WTC11 (cell line): ENCODE results near the gene LTBP1.

Source experiments
- ELF4 ChIP-seq: sonication (generic); formaldehyde crosslinking; IDR thresholded peaks from 2 replicates; pipeline ENCODE4 v1.8.1; 2022; ENCODE audit warnings: low read depth, mild to moderate bottlenecking, moderate library complexity, missing genetic modification reagents
- ETV6 ChIP-seq: sonication (generic); formaldehyde crosslinking; IDR thresholded peaks from 2 replicates; pipeline ENCODE4 v1.8.1; 2022; ENCODE audit warnings: mild to moderate bottlenecking, missing genetic modification reagents
- FOXJ3 ChIP-seq: sonication (generic); formaldehyde crosslinking; IDR thresholded peaks from 2 replicates; pipeline ENCODE4 v1.9.0; 2021; ENCODE audit warnings: missing genetic modification reagents, mild to moderate bottlenecking, borderline replicate concordance
- GABPB1 ChIP-seq: sonication (generic); formaldehyde crosslinking; IDR thresholded peaks from 2 replicates; pipeline ENCODE4 v1.8.1; 2023; ENCODE audit warnings: mild to moderate bottlenecking, missing genetic modification reagents
- RORB ChIP-seq: fragments of 250-450 bp; sonication (Bioruptor Pico); IDR thresholded peaks from 2 replicates; pipeline ENCODE4 v1.9.0; 2021; ENCODE audit warnings: mild to moderate bottlenecking
- TEAD1 ChIP-seq: sonication (generic); formaldehyde crosslinking; IDR thresholded peaks from 2 replicates; pipeline ENCODE4 v1.8.0; 2022; ENCODE audit warnings: mild to moderate bottlenecking, missing genetic modification reagents
- ZNF232 ChIP-seq: sonication (generic); formaldehyde crosslinking; IDR thresholded peaks from 2 replicates; pipeline ENCODE4 v1.8.0; 2022; ENCODE audit warnings: mild to moderate bottlenecking, missing genetic modification reagents
- ZNF263 ChIP-seq: sonication (generic); formaldehyde crosslinking; IDR thresholded peaks from 2 replicates; pipeline ENCODE4 v1.8.1; 2022; ENCODE audit warnings: low read depth, mild to moderate bottlenecking, moderate library complexity, missing genetic modification reagents
- TF ChIP-seq, protein P1 (sequence below): sonication (generic); formaldehyde crosslinking; IDR thresholded peaks from 2 replicates; pipeline ENCODE4 v1.8.0; 2022; ENCODE audit warnings: mild to moderate bottlenecking, missing genetic modification reagents
- TF ChIP-seq, protein P2 (sequence below): fragments of 200-600 bp; IDR thresholded peaks from 2 replicates; pipeline ENCODE4 v1.8.0; 2022; ENCODE audit warnings: antibody characterized with exemption
- TF ChIP-seq, protein P3 (sequence below): sonication (generic); formaldehyde crosslinking; IDR thresholded peaks from 2 replicates; pipeline ENCODE4 v1.8.1; 2023; ENCODE audit warnings: mild to moderate bottlenecking, missing genetic modification reagents, moderate library complexity
- TF ChIP-seq, protein P4 (sequence below): sonication (generic); formaldehyde crosslinking; conservative IDR thresholded peaks from 2 replicates; pipeline ENCODE4 v1.8.1; 2023; ENCODE audit warnings: mild to moderate bottlenecking, low read depth, missing genetic modification reagents, moderate library complexity

DNA sequence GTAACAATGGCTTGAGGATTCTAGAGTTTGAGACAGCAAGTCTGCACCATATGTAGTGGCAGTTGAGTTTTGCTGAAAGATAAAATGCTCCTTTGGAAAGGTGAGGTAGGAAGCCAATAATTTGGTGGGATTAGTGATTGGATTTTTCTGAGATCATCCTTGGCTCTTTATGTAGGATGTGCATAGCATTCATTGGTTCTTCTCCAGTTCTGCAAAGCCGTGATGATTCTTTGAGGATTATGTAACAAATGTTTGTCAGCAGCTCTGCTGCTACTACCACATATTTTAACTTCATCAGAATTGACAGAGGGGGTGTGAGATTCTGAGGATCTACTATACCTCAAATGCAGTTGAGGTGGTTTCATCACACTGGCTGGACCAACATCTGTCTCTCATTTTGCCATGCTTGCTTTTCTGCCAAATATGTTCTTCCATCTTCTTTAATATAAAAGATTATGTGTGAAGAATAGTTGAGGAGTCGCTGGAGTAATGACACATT, 340.8 kb downstream of the LTBP1 start:
- TF ChIP-seq, protein P1, sequence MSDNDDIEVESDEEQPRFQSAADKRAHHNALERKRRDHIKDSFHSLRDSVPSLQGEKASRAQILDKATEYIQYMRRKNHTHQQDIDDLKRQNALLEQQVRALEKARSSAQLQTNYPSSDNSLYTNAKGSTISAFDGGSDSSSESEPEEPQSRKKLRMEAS: no peak
- TF ChIP-seq, protein P2, sequence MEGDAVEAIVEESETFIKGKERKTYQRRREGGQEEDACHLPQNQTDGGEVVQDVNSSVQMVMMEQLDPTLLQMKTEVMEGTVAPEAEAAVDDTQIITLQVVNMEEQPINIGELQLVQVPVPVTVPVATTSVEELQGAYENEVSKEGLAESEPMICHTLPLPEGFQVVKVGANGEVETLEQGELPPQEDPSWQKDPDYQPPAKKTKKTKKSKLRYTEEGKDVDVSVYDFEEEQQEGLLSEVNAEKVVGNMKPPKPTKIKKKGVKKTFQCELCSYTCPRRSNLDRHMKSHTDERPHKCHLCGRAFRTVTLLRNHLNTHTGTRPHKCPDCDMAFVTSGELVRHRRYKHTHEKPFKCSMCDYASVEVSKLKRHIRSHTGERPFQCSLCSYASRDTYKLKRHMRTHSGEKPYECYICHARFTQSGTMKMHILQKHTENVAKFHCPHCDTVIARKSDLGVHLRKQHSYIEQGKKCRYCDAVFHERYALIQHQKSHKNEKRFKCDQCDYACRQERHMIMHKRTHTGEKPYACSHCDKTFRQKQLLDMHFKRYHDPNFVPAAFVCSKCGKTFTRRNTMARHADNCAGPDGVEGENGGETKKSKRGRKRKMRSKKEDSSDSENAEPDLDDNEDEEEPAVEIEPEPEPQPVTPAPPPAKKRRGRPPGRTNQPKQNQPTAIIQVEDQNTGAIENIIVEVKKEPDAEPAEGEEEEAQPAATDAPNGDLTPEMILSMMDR: no peak
- TF ChIP-seq ZNF232 (CRISPR knock-in tag): no peak
- TF ChIP-seq FOXJ3 (CRISPR knock-in tag): no peak
- TF ChIP-seq, protein P3, sequence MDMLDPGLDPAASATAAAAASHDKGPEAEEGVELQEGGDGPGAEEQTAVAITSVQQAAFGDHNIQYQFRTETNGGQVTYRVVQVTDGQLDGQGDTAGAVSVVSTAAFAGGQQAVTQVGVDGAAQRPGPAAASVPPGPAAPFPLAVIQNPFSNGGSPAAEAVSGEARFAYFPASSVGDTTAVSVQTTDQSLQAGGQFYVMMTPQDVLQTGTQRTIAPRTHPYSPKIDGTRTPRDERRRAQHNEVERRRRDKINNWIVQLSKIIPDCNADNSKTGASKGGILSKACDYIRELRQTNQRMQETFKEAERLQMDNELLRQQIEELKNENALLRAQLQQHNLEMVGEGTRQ: no peak
- no peak for TF ChIP-seq ETV6 (CRISPR knock-in tag)
- no peak for TF ChIP-seq GABPB1 (CRISPR knock-in tag)
- no peak for TF ChIP-seq TEAD1
- no peak for TF ChIP-seq ZNF263
- TF ChIP-seq ELF4 (CRISPR knock-in tag): no peak
- no peak for TF ChIP-seq RORB
- TF ChIP-seq, protein P4, sequence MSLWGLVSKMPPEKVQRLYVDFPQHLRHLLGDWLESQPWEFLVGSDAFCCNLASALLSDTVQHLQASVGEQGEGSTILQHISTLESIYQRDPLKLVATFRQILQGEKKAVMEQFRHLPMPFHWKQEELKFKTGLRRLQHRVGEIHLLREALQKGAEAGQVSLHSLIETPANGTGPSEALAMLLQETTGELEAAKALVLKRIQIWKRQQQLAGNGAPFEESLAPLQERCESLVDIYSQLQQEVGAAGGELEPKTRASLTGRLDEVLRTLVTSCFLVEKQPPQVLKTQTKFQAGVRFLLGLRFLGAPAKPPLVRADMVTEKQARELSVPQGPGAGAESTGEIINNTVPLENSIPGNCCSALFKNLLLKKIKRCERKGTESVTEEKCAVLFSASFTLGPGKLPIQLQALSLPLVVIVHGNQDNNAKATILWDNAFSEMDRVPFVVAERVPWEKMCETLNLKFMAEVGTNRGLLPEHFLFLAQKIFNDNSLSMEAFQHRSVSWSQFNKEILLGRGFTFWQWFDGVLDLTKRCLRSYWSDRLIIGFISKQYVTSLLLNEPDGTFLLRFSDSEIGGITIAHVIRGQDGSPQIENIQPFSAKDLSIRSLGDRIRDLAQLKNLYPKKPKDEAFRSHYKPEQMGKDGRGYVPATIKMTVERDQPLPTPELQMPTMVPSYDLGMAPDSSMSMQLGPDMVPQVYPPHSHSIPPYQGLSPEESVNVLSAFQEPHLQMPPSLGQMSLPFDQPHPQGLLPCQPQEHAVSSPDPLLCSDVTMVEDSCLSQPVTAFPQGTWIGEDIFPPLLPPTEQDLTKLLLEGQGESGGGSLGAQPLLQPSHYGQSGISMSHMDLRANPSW: no peak
